Amniotic stem cell (primary cell): ENCODE results near the gene G2E3.
"Not testable (repeated sequence)": the region's sequence is repeated elsewhere in the genome, so short reads cannot be mapped to it uniquely, and the experiment has no call there.

Experiments used
- DNase-seq: peaks from one replicate; lab custom pipeline; 2025; lab: John Stamatoyannopoulos, UW

The G2E3 gene

GRCh38 chr14:30604696-30605095, 45.7 kb downstream of the G2E3 start:
- DNase-seq: not testable (repeated sequence)

GRCh38 chr14:30607156-30607780, 48.3 kb downstream of the G2E3 start:
- no peak for DNase-seq

GRCh38 chr14:30608533-30609006, 49.6 kb downstream of the G2E3 start:
- peak; percentile 25 for DNase-seq

- DNase-seq: peak; percentile 18
Measured at GRCh38 chr14:30610787-30611343, 51.9 kb downstream of the G2E3 start.

DNA sequence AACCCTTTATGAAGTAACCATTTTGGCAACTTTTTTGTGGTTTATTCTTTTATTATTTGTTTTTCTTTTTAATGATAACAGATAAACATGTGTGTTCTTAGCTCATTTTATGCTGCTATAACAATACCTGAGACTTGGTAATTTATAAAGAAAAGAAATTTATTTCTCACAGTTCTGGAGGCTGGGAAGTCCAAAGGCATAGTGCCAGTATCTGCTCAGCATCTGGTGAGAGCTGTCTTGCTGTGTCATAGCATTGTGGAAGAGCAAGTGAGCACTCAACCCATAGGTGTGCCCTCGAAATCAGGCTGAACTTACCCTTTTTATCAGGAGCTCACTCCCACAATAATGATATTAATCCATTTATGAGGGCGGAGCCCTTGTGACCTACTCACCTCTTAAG, 55.2 kb downstream of the G2E3 start:
- no peak for DNase-seq

GRCh38 chr14:30620178-30620577, 61.2 kb downstream of the G2E3 start:
- DNase-seq: peak; percentile 8

GRCh38 chr14:30621354-30621939, 62.5 kb downstream of the G2E3 start:
- DNase-seq: no peak

DNA sequence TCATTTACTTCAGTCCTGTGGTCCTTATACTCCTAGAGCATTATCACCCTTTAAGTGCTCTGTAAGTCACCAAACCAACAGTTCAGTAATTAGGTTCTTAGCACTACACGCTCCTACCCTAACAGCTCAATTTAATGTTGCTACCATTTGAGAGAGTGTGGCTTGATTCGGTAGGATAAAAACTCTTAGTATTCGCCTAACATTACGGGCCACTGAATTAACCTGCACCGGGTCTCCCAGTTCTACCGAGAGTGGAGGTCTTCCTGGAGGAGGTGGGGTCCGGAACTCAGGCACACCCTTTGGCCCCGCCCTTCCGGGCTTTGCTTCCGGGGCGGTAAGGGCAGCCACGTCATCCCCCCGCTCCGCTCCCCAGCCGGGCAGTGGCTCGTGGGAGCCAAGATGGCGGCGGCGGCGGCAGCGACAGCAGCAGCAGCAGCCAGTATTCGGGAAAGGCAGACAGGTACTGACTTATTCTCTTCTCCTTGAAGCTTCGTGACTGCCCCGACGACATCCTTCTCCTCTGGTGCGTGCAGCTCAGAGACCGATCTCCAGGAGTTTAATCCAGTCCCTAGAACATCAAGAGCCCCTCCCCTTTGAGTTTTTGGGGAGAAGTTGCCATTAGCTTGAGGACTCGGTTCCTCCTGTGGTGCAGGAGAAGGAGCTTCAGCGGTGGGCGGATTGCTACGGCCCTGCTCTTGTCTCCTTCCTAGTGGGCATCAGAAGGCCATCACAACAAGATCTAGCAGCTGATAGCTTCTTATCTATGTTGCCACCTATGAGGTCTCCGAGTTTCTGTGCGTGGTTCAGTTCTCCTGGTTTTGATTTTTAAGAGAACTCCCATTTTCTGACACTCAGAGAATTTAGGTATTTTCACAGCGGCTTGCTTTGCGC, 63.2 kb downstream of the G2E3 start, which contains the start of gene SCFD1:
SCFD1 (plus strand) TSS at position 380 of the 891 bp plus-strand sequence; CDS start at position 400, 20 bp downstream.
- DNase-seq: peak; percentile 86

DNA sequence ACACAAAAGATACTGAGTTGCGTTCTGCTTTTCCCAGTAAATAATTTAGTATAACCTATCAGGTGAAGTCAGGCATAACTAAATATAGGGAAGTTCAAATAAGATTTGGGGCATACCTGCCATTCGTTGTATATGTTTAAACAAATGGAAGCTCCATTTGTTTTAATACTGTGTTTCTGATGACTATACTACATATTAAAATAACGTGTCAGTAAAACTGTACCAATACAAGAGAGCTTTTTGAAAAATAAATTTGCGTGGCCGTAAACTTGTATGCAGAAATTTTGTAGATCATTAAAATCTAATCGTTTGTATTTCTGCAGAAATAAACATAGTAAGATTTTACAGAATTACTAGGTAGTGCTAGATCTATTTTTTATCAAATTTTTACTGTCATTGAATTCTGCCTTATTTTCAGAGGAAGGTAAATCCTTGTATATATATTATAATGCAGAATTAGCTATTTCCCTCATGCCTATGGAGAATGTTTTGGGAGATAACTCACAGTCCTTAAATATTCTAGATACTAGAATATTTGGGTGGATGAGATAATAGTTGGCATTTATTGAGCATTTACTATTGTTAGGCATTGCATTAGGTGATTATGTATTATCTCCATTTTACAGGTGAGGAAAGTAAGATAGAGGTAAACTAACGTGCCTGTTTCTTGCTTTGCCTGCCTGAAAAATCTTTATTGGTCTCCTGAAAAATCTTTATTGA, 64.6 kb downstream of the G2E3 start:
- no peak for DNase-seq

DNA sequence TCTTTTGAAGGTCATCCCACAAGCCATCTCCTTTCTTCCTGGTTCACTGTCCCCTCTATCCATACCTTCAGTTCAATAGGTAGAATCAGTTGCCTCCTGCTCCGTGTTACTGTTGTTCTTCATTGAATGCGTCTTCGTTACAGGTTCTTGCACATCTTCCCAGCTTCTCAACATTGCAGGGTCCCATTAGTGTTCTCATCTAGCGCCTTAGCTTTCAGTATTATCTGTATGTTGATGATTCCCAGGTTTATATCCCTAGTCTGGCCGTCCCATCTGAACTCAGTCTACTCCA, 65.1 kb downstream of the G2E3 start:
- DNase-seq: no peak

- DNase-seq: no peak
Measured at GRCh38 chr14:30625533-30625932, 66.6 kb downstream of the G2E3 start.

GRCh38 chr14:30629432-30629831, 70.5 kb downstream of the G2E3 start:
- DNase-seq: not testable (repeated sequence)

GRCh38 chr14:30630248-30630647, 71.3 kb downstream of the G2E3 start:
- DNase-seq: no peak

DNA sequence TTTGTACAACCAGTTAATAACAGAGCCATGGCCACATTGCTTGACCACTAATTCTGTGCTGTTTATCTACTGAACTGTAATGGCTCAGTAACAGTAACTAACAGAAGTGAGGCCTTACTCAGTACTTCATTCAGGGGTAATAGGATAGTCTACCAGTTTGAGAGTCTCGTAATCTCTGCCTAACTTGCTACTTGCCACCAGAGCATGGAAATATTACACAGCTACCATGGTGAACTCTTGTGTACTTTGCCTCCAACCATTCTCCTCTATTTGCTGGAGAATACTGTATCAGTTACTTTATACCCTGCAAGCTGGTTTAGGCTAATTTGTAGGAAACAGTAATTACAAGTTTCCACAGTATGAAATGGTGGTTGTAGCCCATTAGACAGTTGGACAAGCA, 73.8 kb downstream of the G2E3 start:
- DNase-seq: no peak

- no peak for DNase-seq
Measured at GRCh38 chr14:30638926-30639325, 80.0 kb downstream of the G2E3 start.

DNA sequence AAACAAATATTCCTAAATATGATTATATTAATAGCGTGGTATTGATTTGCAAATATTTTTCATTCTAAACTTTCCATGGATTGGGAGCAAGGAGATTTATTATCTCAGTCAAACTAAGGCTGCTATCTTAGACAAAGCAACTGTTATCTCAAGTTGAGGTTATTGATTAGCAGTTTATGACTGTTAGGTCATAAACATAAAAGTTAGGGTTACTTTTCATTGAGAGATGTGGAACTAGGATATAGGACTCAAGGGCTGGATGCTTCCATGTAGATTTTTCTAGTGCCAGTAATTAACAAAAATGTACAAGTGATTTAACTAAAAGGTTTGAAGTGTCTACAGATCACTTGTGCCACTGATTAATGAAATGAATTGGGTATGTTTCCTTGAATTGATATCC, 82.2 kb downstream of the G2E3 start:
- no peak for DNase-seq

DNA sequence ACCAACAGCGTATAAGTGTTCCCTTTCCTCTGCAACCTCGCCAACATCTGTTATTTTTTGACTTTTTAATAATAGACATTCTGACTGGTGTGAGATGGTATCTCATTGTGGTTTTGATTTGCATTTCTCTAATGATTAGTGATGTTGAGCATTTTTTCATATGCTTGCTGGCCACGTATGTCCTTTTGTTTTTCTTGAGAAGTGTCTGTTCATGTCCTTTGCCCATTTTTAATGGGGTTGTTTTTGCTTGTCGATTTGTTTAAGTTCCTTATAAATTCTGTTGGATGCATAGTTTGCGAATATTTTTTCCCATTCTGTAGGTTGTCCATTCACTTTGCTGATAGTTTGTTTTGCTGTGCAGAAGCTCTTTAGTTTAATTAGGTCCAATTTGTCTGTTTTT, 85.5 kb downstream of the G2E3 start:
- DNase-seq: not testable (repeated sequence)

DNA sequence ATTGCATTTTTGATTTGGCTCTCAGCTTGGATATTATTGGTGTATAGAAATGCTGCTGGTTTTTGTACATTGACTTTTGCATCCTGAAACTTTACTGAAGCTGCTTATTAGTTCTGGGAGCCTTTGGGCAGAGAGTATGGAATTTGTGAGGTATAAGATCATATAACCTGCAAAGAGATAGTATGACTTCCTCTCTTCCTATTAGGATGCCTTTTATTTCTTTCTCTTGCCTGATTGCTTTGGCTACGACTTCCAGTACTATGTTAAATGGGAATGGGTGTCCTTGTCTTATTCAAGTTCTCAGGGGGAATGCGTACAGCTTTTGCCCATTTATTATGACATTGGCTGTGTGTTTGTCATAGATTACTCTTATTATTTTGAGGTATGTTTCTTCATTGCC, 86.6 kb downstream of the G2E3 start:
- no peak for DNase-seq

DNA sequence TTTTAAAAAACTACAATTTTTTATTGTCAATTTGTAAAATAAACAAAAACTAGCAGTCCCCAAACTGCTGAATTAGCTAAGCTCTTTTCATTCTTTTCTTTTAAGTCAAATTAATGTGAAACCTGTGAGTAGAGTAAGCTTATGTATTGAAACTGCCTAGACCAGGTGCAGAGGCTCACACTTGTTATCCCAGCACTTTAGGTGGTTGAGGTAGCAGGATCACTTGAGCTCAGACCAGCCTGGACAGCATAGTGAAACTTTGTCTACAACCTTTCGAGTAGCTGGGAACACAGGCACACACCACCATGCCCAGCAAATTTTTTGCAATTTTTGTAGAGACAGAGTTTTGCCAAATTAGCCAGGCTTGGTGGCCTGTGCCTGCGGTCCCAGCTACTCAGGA, 89.5 kb downstream of the G2E3 start:
- no peak for DNase-seq

GRCh38 chr14:30651937-30652336, 93.0 kb downstream of the G2E3 start:
- DNase-seq: no peak

- no peak for DNase-seq
Measured at GRCh38 chr14:30655124-30655523, 96.2 kb downstream of the G2E3 start.

- no peak for DNase-seq
Measured at GRCh38 chr14:30655658-30656057, 96.7 kb downstream of the G2E3 start.
